ENCODE results near the gene PDPN. TPM values are rescaled to one million over a fixed set of nuclear protein-coding genes. Genes with fewer than 3 reads are reported as not detected.

The PDPN gene
- polyA plus RNA-seq, 1 donor (not counting 4 experiments of a cell fraction or from before 2014, with no cell fraction given), result 29.9 TPM

GRCh38 chr1:13628711-13629110 lies 45.1 kb downstream of the PDPN start:
- H3K4me1 ChIP-seq (ENCODE audit: control insufficient read depth, extremely low read depth, insufficient read depth, low read length), result peaks cover 3% of the 10 kb centered on the region
- H3K9me1 ChIP-seq (ENCODE audit: control insufficient read depth, extremely low read depth, insufficient read depth, low read length), result no peaks in the 10 kb centered on the region
- TF ChIP-seq CTCF (optimal IDR thresholded peaks at IDR 0.05 in 1 of 3, IDR thresholded peaks at IDR 0.05 in 1 of 3, conservative IDR thresholded peaks at IDR 0.05 in 1 of 3; ENCODE audit: extremely low read depth in 1 of 3, insufficient read depth in 2 of 3, low read length in 3 of 3), result no peak
- no peak for TF ChIP-seq EZH2 (IDR thresholded peaks at IDR 0.05; ENCODE audit: low read length)
- dilution Hi-C loops (cut with MboI; ENCODE audit: extremely low pct_ligation_motif_present, low sequenced_read_pairs), result no loop called here
- H4K20me1 ChIP-seq (ENCODE audit: control insufficient read depth, extremely low read depth, insufficient read depth, low read length), result no peaks in the 10 kb centered on the region
- no peak overlapping the region for H3K9ac ChIP-seq (ENCODE audit: control insufficient read depth, extremely low read depth, insufficient read depth, low read length)
- no peak for DNase-seq (ENCODE audit: low read depth, low spot score)
- H3K4me2 ChIP-seq (ENCODE audit: control insufficient read depth, extremely low read depth, insufficient read depth, low read depth, low read length), result no peak overlapping the region
- H3K4me3 ChIP-seq (ENCODE audit: control insufficient read depth in 2 of 3, extremely low read depth in 1 of 3, insufficient read depth in 2 of 3, low read depth in 1 of 3, low read length in 3 of 3), result no peak overlapping the region
- no peaks in the 10 kb centered on the region for H3K36me3 ChIP-seq (ENCODE audit: control insufficient read depth in 2 of 2, extremely low read depth in 1 of 2, insufficient read depth in 2 of 2, low read length in 2 of 2)
- no peaks in the 10 kb centered on the region for H3K9me3 ChIP-seq (ENCODE audit: control insufficient read depth, low read depth, low read length)
- no peaks in the 10 kb centered on the region for H3K79me2 ChIP-seq (ENCODE audit: control insufficient read depth, insufficient read depth, low read length)
- H3K27ac ChIP-seq (ENCODE audit: control insufficient read depth, insufficient read depth, low read length), result no peak overlapping the region
- FAIRE-seq, result no peak
- no peaks in the 10 kb centered on the region for H3K27me3 ChIP-seq (ENCODE audit: control insufficient read depth, extremely low read depth, insufficient read depth, low read length)
- no peak overlapping the region for H2AFZ ChIP-seq (ENCODE audit: control insufficient read depth, low read length)

GRCh38 chr1:13642306-13643004 lies 58.8 kb downstream of the PDPN start:
- no peak overlapping the region for H3K9ac ChIP-seq (ENCODE audit: control insufficient read depth, extremely low read depth, insufficient read depth, low read length)
- DNase-seq (ENCODE audit: low read depth, low spot score), result no peak
- dilution Hi-C loops (cut with MboI; ENCODE audit: extremely low pct_ligation_motif_present, low sequenced_read_pairs), result no loop called here

More at GRCh38 chr1:13642306-13643004, 58.8 kb downstream of the PDPN start:
- no peaks in the 10 kb centered on the region for H4K20me1 ChIP-seq (ENCODE audit: control insufficient read depth, extremely low read depth, insufficient read depth, low read length)
- H3K4me3 ChIP-seq (ENCODE audit: control insufficient read depth in 2 of 3, extremely low read depth in 1 of 3, insufficient read depth in 2 of 3, low read depth in 1 of 3, low read length in 3 of 3), result no peak overlapping the region
- no peaks in the 10 kb centered on the region for H3K9me1 ChIP-seq (ENCODE audit: control insufficient read depth, extremely low read depth, insufficient read depth, low read length)
- H3K36me3 ChIP-seq (ENCODE audit: control insufficient read depth in 2 of 2, extremely low read depth in 1 of 2, insufficient read depth in 2 of 2, low read length in 2 of 2), result no peaks in the 10 kb centered on the region
- H3K27ac ChIP-seq (ENCODE audit: control insufficient read depth, insufficient read depth, low read length), result no peak overlapping the region
- no peaks in the 10 kb centered on the region for H3K27me3 ChIP-seq (ENCODE audit: control insufficient read depth, extremely low read depth, insufficient read depth, low read length)
- H3K79me2 ChIP-seq (ENCODE audit: control insufficient read depth, insufficient read depth, low read length), result no peaks in the 10 kb centered on the region
- H3K4me1 ChIP-seq (ENCODE audit: control insufficient read depth, extremely low read depth, insufficient read depth, low read length), result peaks cover 4% of the 10 kb centered on the region
- no peak for FAIRE-seq
- no peak overlapping the region for H3K4me2 ChIP-seq (ENCODE audit: control insufficient read depth, extremely low read depth, insufficient read depth, low read depth, low read length)
- H3K9me3 ChIP-seq (ENCODE audit: control insufficient read depth, low read depth, low read length), result peaks cover 2% of the 10 kb centered on the region
- TF ChIP-seq EZH2 (IDR thresholded peaks at IDR 0.05; ENCODE audit: low read length), result no peak
- no peak for TF ChIP-seq CTCF (optimal IDR thresholded peaks at IDR 0.05 in 1 of 3, IDR thresholded peaks at IDR 0.05 in 1 of 3, conservative IDR thresholded peaks at IDR 0.05 in 1 of 3; ENCODE audit: extremely low read depth in 1 of 3, insufficient read depth in 2 of 3, low read length in 3 of 3)
- H2AFZ ChIP-seq (ENCODE audit: control insufficient read depth, low read length), result no peak overlapping the region

Measured in keratinocyte (primary cell).